ENCODE results near the gene ZFAND2A.

The ZFAND2A gene

DNA sequence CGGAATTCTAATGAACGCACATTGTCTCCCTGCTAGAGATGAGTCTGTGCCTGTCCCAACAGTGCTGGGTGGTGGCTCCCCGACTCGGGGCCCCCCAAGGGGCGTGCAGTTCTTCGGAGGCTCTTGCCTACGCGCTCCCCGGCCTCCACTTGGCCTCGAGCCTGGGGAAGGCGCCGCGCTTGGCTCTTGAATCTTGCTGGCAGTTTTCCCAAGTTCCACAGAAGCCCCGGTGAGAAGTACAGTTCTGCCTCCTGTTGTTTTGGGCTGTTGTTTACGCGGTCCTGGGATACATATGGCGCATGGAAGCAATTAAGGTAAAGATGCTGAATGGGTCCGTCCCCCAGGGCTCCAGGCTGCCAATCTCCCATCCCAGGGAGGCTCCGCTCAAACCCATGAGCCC, 40.0 kb upstream of the ZFAND2A start:
- no peak for TF ChIP-seq EP300 (IDR thresholded peaks at IDR 0.05; ENCODE audit: borderline replicate concordance)
- no peak for TF ChIP-seq FOXM1 (IDR thresholded peaks at IDR 0.05; ENCODE audit: borderline replicate concordance, low read depth)
- TF ChIP-seq NFIC (IDR thresholded peaks at IDR 0.05), result 0 out of 2 replicates have a peak, but pooled peaks have one; percentile 23

DNA sequence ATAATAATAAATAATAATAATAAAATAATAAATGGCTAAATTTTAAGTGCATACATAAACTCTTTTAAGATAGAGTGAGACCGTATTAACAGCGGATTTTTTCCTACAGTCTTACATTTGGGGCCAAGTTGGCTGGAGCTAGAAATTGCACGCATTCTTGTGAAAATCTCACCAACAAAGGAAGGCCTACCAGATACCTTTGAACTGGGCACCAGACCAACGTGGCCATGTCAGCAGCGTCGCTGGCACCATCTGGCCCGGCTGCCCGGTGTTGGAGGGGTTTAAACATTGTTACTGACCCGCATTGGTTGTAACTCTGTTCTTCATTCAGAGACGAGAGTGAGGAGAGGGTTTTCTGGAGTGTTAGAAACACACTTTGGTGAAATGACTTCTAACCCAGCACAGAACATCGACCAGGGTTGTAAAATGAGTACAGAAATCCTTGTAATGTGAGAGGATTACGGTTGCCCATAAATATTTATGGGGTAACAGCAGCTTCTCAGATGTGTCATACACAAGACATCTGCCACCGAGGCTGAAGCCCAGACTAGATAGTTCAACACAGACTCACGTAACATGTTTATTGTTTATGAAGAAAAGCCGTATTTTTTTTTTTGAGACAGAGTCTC, 38.1 kb upstream of the ZFAND2A start:
- no peak for TF ChIP-seq CREB1 (IDR thresholded peaks at IDR 0.05; ENCODE audit: low read depth)
- no peak for TF ChIP-seq TAF1 (IDR thresholded peaks at IDR 0.05; ENCODE audit: low read depth)
- no peak for TF ChIP-seq FOXM1 (IDR thresholded peaks at IDR 0.05; ENCODE audit: borderline replicate concordance, low read depth)
- TF ChIP-seq, protein P1, sequence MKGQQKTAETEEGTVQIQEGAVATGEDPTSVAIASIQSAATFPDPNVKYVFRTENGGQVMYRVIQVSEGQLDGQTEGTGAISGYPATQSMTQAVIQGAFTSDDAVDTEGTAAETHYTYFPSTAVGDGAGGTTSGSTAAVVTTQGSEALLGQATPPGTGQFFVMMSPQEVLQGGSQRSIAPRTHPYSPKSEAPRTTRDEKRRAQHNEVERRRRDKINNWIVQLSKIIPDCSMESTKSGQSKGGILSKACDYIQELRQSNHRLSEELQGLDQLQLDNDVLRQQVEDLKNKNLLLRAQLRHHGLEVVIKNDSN (IDR thresholded peaks at IDR 0.05), result no peak
- TF ChIP-seq RAD21 (IDR thresholded peaks at IDR 0.05; ENCODE audit: low read depth), result no peak
- TF ChIP-seq YY1 (IDR thresholded peaks at IDR 0.05; ENCODE audit: low read depth), result no peak

DNA sequence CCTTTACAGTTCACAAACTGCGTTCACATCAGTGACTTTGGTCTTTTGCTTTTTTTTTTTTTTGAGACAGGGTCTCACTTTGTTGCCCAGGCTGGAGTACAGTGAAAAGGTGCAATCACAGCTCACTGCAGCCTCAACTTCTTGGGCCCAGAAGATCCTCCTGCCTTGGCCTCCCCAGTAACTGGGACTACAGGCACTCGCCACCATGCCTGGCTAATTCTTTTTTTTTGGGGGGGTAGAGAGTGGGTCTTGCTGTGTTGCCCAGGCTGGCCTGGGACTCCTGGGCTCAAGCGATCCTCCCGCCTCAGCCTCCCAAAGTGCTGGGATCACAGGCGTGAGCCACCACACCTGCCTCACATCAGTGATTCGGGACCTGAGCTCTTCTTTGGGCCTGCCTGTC, 37.0 kb upstream of the ZFAND2A start:
- TF ChIP-seq NFIC (IDR thresholded peaks at IDR 0.05) (no peak), RAD21 (IDR thresholded peaks at IDR 0.05; ENCODE audit: low read depth) (no peak)
- TF ChIP-seq, protein P2, sequence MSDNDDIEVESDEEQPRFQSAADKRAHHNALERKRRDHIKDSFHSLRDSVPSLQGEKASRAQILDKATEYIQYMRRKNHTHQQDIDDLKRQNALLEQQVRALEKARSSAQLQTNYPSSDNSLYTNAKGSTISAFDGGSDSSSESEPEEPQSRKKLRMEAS (IDR thresholded peaks at IDR 0.05), result no peak

DNA sequence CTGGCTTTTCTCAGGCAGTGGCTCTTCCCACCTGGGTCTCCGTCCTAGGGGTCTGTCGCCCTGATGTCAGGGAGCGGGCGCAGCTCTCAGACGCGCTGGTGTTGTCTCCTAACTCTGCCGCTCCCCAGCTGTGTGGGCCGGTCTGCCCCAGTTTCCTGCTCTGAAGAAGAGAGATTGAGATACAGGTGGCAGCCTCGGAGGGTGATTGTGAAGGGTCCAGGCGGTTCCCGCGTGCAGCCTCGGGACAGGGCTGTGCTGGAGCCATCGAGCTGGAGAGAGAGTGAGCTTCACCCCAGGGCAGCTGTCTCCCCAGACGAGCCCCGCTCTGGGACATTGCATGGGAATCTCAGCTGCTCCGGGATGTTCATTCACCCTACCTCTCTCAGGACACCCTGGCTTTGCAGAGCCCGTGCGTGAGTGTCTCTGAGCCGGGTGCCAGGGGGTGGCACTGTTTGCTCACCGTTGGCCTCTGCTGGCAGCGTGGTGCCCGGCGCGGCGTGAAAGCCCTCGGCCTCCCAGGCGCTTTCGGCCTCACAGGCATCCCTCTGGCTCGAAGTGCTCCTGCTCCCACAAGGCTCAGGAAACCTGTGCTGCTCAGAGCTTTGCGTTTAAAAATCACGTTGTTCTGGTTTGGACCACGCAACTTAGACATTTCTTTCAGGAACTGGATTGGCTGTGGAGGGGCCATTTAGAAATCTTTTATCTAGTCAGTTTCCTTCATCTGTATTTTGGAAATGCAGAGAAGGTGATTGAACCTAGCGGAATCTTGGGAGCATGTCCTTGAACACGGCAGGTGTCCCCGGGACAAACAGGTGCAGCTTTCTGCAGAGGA, 33.8 kb upstream of the ZFAND2A start:
- TF ChIP-seq CREB1 (IDR thresholded peaks at IDR 0.05; ENCODE audit: low read depth), result no peak
- peak; percentile 86 for TF ChIP-seq RAD21 (IDR thresholded peaks at IDR 0.05; ENCODE audit: low read depth)
- TF ChIP-seq, protein P2 (IDR thresholded peaks at IDR 0.05), result peak; percentile 78
- no peak for TF ChIP-seq YY1 (IDR thresholded peaks at IDR 0.05; ENCODE audit: low read depth)
- no peak for TF ChIP-seq TCF12 (IDR thresholded peaks at IDR 0.05; ENCODE audit: low read depth)
- TF ChIP-seq EGR1 (IDR thresholded peaks at IDR 0.05), result no peak
- no peak for TF ChIP-seq ZBTB7A (IDR thresholded peaks at IDR 0.05; ENCODE audit: low read depth)
- TF ChIP-seq, protein P1 (IDR thresholded peaks at IDR 0.05), result no peak
- no peak for TF ChIP-seq TAF1 (IDR thresholded peaks at IDR 0.05; ENCODE audit: low read depth)
- no peak for TF ChIP-seq TEAD4 (IDR thresholded peaks at IDR 0.05)

DNA sequence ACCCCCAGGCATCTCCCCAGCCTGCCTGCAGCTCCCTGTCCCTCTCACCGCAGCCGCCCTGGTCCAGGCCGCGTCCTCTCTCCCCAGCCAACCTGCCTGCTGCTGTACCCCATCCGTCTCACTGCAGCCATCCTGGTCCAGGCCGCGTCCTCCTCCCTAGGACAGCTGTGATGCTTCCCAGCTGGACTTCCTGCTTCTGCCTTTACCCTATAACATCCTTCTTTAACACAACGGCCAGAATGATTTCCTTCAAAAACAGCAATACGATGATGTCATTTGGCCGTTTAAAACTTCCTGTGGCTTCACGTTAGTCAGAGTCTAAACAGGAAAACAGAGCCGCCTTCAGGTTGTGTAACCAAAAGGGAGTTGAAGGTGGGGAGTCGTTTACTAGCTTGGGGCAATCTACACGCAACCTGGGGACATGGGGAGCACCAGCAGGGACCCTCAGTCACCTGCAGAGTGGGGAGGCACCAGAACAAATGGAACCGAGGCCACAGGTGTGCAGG, 32.2 kb upstream of the ZFAND2A start:
- TF ChIP-seq EP300 (IDR thresholded peaks at IDR 0.05; ENCODE audit: borderline replicate concordance), result no peak
- TF ChIP-seq NFIC (IDR thresholded peaks at IDR 0.05), result no peak
- TF ChIP-seq, protein P3, sequence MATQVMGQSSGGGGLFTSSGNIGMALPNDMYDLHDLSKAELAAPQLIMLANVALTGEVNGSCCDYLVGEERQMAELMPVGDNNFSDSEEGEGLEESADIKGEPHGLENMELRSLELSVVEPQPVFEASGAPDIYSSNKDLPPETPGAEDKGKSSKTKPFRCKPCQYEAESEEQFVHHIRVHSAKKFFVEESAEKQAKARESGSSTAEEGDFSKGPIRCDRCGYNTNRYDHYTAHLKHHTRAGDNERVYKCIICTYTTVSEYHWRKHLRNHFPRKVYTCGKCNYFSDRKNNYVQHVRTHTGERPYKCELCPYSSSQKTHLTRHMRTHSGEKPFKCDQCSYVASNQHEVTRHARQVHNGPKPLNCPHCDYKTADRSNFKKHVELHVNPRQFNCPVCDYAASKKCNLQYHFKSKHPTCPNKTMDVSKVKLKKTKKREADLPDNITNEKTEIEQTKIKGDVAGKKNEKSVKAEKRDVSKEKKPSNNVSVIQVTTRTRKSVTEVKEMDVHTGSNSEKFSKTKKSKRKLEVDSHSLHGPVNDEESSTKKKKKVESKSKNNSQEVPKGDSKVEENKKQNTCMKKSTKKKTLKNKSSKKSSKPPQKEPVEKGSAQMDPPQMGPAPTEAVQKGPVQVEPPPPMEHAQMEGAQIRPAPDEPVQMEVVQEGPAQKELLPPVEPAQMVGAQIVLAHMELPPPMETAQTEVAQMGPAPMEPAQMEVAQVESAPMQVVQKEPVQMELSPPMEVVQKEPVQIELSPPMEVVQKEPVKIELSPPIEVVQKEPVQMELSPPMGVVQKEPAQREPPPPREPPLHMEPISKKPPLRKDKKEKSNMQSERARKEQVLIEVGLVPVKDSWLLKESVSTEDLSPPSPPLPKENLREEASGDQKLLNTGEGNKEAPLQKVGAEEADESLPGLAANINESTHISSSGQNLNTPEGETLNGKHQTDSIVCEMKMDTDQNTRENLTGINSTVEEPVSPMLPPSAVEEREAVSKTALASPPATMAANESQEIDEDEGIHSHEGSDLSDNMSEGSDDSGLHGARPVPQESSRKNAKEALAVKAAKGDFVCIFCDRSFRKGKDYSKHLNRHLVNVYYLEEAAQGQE (IDR thresholded peaks at IDR 0.05; ENCODE audit: low read depth), result no peak
- no peak for TF ChIP-seq EGR1 (IDR thresholded peaks at IDR 0.05)
- no peak for TF ChIP-seq TEAD4 (IDR thresholded peaks at IDR 0.05)
- no peak for TF ChIP-seq YY1 (IDR thresholded peaks at IDR 0.05; ENCODE audit: low read depth)
- TF ChIP-seq RAD21 (IDR thresholded peaks at IDR 0.05; ENCODE audit: low read depth), result no peak
- no peak for TF ChIP-seq TCF12 (IDR thresholded peaks at IDR 0.05; ENCODE audit: low read depth)
- TF ChIP-seq ZBTB7A (IDR thresholded peaks at IDR 0.05; ENCODE audit: low read depth), result no peak
- TF ChIP-seq FOXM1 (IDR thresholded peaks at IDR 0.05; ENCODE audit: borderline replicate concordance, low read depth), result no peak
- TF ChIP-seq CEBPB (IDR thresholded peaks at IDR 0.05), result no peak
- TF ChIP-seq, protein P2 (IDR thresholded peaks at IDR 0.05), result no peak
- TF ChIP-seq, protein P1 (IDR thresholded peaks at IDR 0.05), result no peak
- TF ChIP-seq TAF1 (IDR thresholded peaks at IDR 0.05; ENCODE audit: low read depth), result no peak
- TF ChIP-seq CREB1 (IDR thresholded peaks at IDR 0.05; ENCODE audit: low read depth), result no peak

DNA sequence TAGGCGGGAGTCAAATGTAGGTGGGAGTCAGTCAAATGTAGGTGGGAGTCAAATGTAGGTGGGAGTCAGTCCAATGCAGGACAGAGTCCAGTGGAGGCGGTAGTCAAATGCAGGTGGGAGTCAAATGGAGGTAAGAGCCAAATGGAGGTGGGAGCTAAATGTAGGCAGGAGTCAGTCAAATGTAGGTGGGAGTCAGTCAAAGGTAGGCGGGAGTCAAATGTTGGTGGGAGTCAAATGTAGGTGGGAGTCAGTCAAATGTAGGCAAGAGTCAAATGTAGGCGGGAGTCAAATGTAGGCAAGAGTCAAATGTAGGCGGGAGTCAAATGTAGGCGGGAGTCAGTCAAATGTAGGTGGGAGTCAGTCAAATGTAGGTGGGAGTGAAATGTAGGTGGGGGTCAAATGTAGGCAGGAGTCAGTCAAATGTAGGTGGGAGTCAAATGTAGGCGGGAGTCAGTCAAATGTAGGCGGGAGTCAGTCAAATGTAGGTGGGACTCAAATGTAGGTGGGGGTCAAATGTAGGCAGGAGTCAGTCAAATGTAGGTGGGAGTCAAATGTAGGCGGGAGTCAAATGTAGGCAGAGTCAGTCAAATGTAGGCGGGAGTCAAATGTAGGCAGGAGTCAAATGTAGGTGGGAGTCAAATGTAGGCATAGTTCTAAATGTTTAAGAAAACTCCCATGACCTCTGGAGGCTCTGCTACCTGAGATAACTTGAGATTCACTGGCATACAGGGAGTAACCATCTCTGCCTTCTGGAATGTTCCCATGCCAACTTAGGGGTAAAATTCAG, 30.2 kb upstream of the ZFAND2A start:
- TF ChIP-seq TCF12 (IDR thresholded peaks at IDR 0.05; ENCODE audit: low read depth) (no peak), TAF1 (IDR thresholded peaks at IDR 0.05; ENCODE audit: low read depth) (no peak), NFIC (IDR thresholded peaks at IDR 0.05) (no peak), TEAD4 (IDR thresholded peaks at IDR 0.05) (no peak), CEBPB (IDR thresholded peaks at IDR 0.05) (no peak), RAD21 (IDR thresholded peaks at IDR 0.05; ENCODE audit: low read depth) (no peak), CREB1 (IDR thresholded peaks at IDR 0.05; ENCODE audit: low read depth) (no peak), FOXM1 (IDR thresholded peaks at IDR 0.05; ENCODE audit: borderline replicate concordance, low read depth) (no peak), EP300 (IDR thresholded peaks at IDR 0.05; ENCODE audit: borderline replicate concordance) (no peak), EGR1 (IDR thresholded peaks at IDR 0.05) (no peak), ZBTB7A (IDR thresholded peaks at IDR 0.05; ENCODE audit: low read depth) (no peak), YY1 (IDR thresholded peaks at IDR 0.05; ENCODE audit: low read depth) (no peak)
- TF ChIP-seq, protein P3 (IDR thresholded peaks at IDR 0.05; ENCODE audit: low read depth), result no peak
- TF ChIP-seq, protein P2 (IDR thresholded peaks at IDR 0.05), result no peak
- TF ChIP-seq, protein P1 (IDR thresholded peaks at IDR 0.05), result no peak

Data from Ishikawa (cell line).